ENCODE data around the gene UBAP1.

UBAP1 gene

GRCh38 chr9:34232201-34232600 is 53.4 kb downstream of the UBAP1 start:
- Histone ChIP-seq H4K20me1 (ENCODE audit: insufficient read depth, low read length) (no peaks in the 10 kb centered on the region), H3K36me3 (replicated peaks; ENCODE audit: insufficient read depth, low read length) (no peaks in the 10 kb centered on the region), H3K9me3 (replicated peaks; ENCODE audit: insufficient read depth, low read length) (no peaks in the 10 kb centered on the region), H3K79me2 (ENCODE audit: low read length) (0 out of 2 replicates have a peak, but pooled peaks cover 5% of the 10 kb centered on the region), H3K4me1 (ENCODE audit: low read length) (no peaks in the 10 kb centered on the region), H3K27ac (ENCODE audit: low read length) (no peak overlapping the region), H3F3A (ENCODE audit: insufficient read depth, low read length) (peaks cover 3% of the 10 kb centered on the region; the same call in 1 of the 2 replicates), H2AFZ (ENCODE audit: low read length) (no peak overlapping the region), H3K4me3 (ENCODE audit: low read length) (no peak overlapping the region), H3K27me3 (replicated peaks; ENCODE audit: insufficient read depth, low read length) (no peaks in the 10 kb centered on the region), H3K4me2 (ENCODE audit: low read depth, low read length) (no peak overlapping the region), H3K9me2 (replicated peaks; ENCODE audit: insufficient read depth, low read length) (no peaks in the 10 kb centered on the region), H3K9ac (ENCODE audit: low read length) (no peak overlapping the region)
- DNase-seq = no peak
- TF ChIP-seq EZH2 (optimal IDR thresholded peaks at IDR 0.05; ENCODE audit: low read depth, low read length) = no peak
- TF ChIP-seq CTCF (IDR thresholded peaks at IDR 0.05; ENCODE audit: low read length) = no peak
- no peak for TF ChIP-seq EZH2phosphoT487 (IDR thresholded peaks at IDR 0.05; ENCODE audit: low read length)

DNA sequence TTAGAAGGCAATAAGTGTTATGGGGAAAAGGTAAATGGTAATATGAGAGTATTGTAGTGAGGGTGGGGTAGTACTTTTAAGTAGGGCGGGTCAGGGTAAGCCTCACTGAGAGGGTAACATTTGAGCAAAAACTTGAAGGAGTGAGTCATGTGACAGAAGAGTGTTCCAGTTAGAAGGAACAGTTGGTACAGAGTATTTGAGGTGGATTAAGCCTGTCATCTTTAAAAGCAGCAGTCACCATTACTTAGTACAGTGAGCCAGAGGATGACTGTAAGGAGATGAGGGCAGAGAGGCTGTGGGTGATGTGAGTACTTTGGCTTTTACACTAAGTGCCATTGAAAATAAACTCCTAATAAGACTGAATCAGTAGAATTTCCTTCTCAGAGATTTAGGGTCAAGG is 54.8 kb downstream of the UBAP1 start:
- H4K20me1 ChIP-seq (ENCODE audit: insufficient read depth, low read length) = no peaks in the 10 kb centered on the region
- peaks cover 3% of the 10 kb centered on the region; the same call in 1 of the 2 replicates for H3K79me2 ChIP-seq (ENCODE audit: low read length)
- H2AFZ ChIP-seq (ENCODE audit: low read length) = no peak overlapping the region
- H3K36me3 ChIP-seq (replicated peaks; ENCODE audit: insufficient read depth, low read length) = no peaks in the 10 kb centered on the region
- no peak overlapping the region for H3K27ac ChIP-seq (ENCODE audit: low read length)
- no peak overlapping the region for H3K9ac ChIP-seq (ENCODE audit: low read length)
- H3K4me1 ChIP-seq (ENCODE audit: low read length) = no peaks in the 10 kb centered on the region
- no peaks in the 10 kb centered on the region for H3K9me3 ChIP-seq (replicated peaks; ENCODE audit: insufficient read depth, low read length)
- no peak overlapping the region for H3K4me3 ChIP-seq (ENCODE audit: low read length)
- no peak overlapping the region for H3K4me2 ChIP-seq (ENCODE audit: low read depth, low read length)
- DNase-seq = no peak
- no peaks in the 10 kb centered on the region for H3K27me3 ChIP-seq (replicated peaks; ENCODE audit: insufficient read depth, low read length)
- H3F3A ChIP-seq (ENCODE audit: insufficient read depth, low read length) = peaks cover 3% of the 10 kb centered on the region; the same call in 1 of the 2 replicates
- TF ChIP-seq EZH2 (optimal IDR thresholded peaks at IDR 0.05; ENCODE audit: low read depth, low read length) = no peak
- TF ChIP-seq EZH2phosphoT487 (IDR thresholded peaks at IDR 0.05; ENCODE audit: low read length) = no peak
- TF ChIP-seq CTCF (IDR thresholded peaks at IDR 0.05; ENCODE audit: low read length) = no peak
- no peaks in the 10 kb centered on the region for H3K9me2 ChIP-seq (replicated peaks; ENCODE audit: insufficient read depth, low read length)

- Histone ChIP-seq H3K27ac (ENCODE audit: low read length) (no peak overlapping the region), H3K4me2 (ENCODE audit: low read depth, low read length) (no peak overlapping the region), H3F3A (ENCODE audit: insufficient read depth, low read length) (peaks cover 3% of the 10 kb centered on the region; the same call in 1 of the 2 replicates), H3K9me3 (replicated peaks; ENCODE audit: insufficient read depth, low read length) (no peaks in the 10 kb centered on the region), H3K4me3 (ENCODE audit: low read length) (no peak overlapping the region), H3K4me1 (ENCODE audit: low read length) (no peaks in the 10 kb centered on the region), H3K9ac (ENCODE audit: low read length) (no peak overlapping the region), H3K36me3 (replicated peaks; ENCODE audit: insufficient read depth, low read length) (no peaks in the 10 kb centered on the region), H3K79me2 (ENCODE audit: low read length) (peaks cover 6% of the 10 kb centered on the region; the same call in 1 of the 2 replicates), H2AFZ (ENCODE audit: low read length) (no peak overlapping the region), H3K9me2 (replicated peaks; ENCODE audit: insufficient read depth, low read length) (no peaks in the 10 kb centered on the region), H3K27me3 (replicated peaks; ENCODE audit: insufficient read depth, low read length) (no peaks in the 10 kb centered on the region), H4K20me1 (ENCODE audit: insufficient read depth, low read length) (no peaks in the 10 kb centered on the region)
- no peak for DNase-seq
- TF ChIP-seq EZH2 (optimal IDR thresholded peaks at IDR 0.05; ENCODE audit: low read depth, low read length) (no peak), EZH2phosphoT487 (IDR thresholded peaks at IDR 0.05; ENCODE audit: low read length) (no peak), CTCF (IDR thresholded peaks at IDR 0.05; ENCODE audit: low read length) (no peak)
These were observed 59.0 kb downstream of the UBAP1 start for GRCh38 chr9:34237836-34238235.
